SW480 (cell line): ENCODE results near the gene PTPRQ.

ENCODE experiments used
- DNase-seq: peaks from one replicate; pipeline ENCODE4 v3.0.0-alpha.2; 2016; ENCODE audit warnings: low spot score

Gene PTPRQ

DNA sequence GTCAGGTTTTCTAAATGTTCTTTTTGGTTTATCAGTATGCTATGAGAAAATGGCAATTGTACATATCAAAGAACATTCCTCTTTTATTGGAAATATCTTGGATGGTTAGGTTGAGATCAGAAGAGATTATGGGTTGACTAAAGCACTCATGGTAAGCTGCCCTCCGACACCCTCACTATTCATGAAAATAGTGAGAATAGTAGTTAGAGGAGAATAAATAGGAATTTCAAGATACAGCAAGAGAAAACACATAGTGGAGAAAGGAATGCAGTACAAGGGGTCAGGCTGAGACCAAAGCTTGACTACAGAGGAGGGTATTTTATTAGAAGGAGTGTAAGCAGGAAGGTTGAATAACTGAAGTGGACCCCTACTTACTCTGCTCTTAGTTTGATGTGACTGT lies 112.5 kb downstream of the PTPRQ start:
- no peak for DNase-seq

GRCh38 chr12:80559766-80560165 lies 115.7 kb downstream of the PTPRQ start:
- DNase-seq, result no peak

DNA sequence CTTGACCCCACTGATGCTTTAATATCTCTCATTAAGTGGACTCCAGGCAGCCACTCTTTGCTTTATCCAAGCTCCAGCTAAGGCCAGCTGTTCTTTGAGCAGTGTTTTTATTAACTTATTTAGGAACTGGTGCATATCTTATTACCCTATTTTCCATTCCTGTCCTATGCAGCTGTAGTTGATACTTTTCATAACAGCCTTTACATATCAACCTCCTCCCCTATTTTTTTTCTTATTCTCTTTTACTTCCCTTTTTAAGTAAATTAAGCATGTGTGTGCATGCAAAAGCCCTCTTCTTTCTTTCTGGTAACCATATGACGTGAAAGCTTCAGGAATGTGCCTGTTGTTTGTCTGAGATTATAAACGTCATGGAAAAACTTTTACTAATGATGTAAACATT lies 121.2 kb downstream of the PTPRQ start:
- DNase-seq, result no peak

GRCh38 chr12:80567401-80567800 lies 123.4 kb downstream of the PTPRQ start:
- no peak for DNase-seq

DNA sequence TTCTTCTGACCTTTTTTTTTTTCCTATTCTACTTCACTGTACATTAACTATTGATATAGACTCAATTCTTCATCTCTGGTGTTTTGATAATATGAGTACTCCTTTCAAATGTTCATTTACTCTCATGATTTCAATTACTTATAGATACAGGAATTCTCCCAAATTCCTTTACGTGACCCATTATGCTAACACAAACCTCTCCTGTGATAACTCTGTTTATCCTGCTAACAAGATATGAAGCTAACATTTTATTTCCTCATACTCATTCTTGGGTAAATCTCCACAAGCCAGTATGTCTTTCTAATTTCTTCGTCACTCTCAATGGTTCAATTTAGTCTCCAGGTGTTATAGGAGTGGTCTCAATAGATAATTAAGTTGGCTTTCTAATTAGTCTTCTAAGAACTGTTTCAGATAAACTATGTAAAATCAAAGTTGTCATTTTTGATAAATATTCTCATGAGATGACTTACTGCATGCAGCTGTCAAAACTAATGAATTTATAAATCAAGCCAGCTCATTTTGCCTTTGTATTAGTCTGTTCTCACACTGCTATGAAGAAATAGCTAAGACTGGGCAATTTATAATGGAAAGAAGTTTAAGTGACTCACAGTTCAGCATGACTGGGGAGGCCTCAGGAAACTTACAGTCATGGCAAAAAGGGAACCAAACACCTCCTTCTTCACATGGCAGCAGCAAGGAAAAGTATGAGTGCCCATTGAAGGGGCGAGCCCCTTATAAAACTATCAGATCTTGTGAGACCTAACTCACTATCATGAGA lies 132.8 kb downstream of the PTPRQ start:
- DNase-seq, result no peak

- no peak for DNase-seq
Observed at GRCh38 chr12:80580254-80580653, 136.2 kb downstream of the PTPRQ start.

- no peak for DNase-seq
Observed at GRCh38 chr12:80581783-80582182, 137.7 kb downstream of the PTPRQ start.

GRCh38 chr12:80582431-80582830 lies 138.4 kb downstream of the PTPRQ start:
- no peak for DNase-seq

- no peak for DNase-seq
Observed at GRCh38 chr12:80589077-80589476, 145.0 kb downstream of the PTPRQ start.

DNA sequence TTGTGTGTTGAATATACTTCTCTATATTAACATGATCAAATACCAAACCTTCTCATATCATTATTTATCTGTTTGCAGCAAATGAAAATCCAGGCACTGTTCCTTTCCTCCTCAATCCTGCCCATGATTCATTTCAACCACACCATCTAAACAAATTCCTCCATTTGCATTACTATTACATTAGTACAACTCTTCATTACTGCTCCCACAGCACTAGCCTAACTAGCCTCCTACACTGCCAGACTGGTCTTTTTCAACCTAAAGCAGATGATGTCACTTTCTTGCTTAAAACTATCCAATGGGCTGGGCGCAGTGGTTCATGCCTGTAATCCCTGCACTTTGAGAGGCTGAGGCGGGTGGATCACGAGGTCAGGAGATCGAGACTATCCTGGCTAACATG lies 146.1 kb downstream of the PTPRQ start:
- DNase-seq, result no peak

GRCh38 chr12:80593766-80594165 lies 149.7 kb downstream of the PTPRQ start:
- no peak for DNase-seq

- DNase-seq, result no peak
Observed at GRCh38 chr12:80596509-80596908, 152.5 kb downstream of the PTPRQ start.

DNA sequence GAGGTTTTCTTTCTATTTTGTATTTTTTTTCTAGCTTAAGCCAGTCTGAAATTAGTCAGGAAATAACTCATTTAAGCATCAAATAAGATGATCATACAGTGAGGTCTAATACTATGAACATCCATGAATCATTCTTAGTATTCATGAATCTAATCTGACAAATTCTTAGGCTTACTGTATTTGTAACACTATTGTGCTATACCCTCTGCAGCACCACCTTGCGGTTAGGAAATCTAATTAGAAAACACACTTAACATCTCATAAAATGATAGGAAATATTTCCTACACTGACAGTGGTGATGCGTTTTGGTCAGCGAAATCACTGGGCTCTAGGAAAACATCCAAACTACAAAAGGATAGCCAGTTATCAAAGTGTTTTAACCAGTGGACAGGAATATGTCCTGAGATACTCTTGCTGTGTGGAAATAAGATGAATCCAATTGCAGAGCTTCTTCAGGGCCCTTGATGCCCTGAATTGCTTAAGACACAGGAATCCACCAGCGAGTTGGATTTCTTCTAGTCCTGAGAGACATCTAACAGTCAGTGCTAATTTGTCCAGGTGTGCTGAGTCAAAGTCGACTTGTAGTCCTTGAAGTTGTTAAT lies 154.1 kb downstream of the PTPRQ start:
- DNase-seq, result no peak

DNA sequence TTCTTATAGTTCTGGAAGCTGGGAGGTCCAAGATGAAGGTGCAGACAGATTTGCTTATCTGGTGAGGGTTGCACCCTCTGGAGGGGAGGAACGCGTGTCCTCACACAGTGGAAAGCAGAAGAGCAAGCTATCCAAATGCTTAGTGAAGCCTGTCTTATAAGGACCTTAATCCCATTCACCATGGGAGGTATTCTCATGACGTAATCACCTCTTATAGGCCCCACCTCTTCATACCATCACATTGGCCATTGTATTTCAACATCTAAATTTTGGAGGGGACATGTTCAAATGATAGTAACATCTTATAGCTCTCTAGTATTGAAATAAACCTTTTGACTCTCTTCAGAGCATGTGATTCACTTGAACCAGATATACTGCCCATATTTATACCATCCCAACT lies 158.4 kb downstream of the PTPRQ start:
- no peak for DNase-seq

GRCh38 chr12:80607361-80608135 lies 163.5 kb downstream of the PTPRQ start:
- DNase-seq, result no peak

DNA sequence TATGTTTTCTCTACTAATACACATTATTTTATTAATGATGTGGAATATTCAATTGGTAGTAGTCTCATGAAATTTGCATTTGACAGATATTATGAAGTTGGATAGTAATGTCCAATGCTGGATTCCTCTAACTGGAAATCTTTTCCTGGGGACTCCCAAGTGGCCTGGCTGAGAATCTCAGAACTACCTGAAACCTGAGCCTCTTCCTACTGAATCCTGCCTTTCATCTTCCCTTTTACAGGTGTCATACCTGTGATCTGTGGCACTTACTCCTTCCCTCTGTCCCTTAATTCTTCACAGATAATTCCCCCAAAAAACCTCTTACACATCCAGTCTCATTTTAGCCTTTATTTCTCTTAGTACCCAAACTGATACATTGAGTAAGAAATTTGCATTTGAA lies 173.7 kb downstream of the PTPRQ start:
- no peak for DNase-seq

DNA sequence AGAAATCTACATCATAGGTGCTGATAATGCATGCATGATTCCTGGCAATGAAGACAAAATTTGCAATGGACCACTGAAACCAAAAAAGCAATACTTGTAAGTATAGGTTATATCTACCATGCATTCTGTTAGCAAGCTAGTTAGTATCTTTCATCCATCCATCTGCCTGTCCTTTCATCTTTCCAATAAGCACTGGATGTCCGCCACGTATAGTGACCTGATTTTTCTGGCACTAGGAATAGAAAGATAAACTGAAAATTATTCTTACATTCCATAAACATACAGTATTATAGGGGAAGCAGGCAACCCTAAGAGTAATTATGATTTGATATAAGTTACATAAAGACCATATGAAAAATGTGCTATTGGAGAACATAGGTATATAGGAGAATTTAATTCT lies 176.2 kb downstream of the PTPRQ start:
- DNase-seq, result no peak

DNA sequence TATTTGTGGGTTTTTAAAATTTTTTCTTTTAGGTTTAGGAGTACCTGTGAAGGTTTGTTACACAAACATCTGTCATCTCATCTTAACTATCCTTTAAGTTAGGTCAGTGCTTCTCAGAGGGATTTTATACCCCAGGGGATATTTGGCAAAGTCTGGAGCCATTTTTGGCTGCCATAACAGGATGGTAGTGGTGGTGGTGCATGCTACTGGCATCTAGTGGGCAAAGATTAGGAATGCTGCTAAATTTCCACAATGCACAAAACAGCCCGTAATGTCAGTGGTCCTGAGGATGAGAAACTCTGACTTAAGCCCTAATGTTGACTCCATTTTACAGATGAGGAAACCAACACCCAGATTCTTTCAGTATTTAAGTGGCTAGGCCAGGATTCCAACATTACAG lies 178.2 kb downstream of the PTPRQ start:
- DNase-seq, result no peak

GRCh38 chr12:80625051-80625450 lies 181.0 kb downstream of the PTPRQ start:
- DNase-seq, result no peak

DNA sequence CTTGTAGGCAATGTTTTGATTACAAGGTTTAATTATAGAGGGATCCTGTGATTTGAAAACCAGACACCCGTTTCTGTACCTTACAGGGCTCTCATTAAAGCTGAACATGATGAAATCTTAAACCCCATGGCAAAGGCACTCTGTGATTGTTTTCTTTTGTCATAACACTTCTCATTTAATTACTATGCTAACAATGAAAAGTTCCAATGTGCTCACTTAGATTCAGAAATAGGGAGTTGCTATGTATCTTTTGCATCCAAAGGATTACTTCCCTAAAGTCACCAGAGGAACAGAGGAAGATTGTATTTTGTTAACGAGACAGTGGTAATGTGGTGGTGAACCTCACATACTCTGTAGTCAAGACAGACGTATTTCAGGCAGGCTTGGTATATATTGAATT lies 181.9 kb downstream of the PTPRQ start:
- no peak for DNase-seq

GRCh38 chr12:80627782-80628181 lies 183.7 kb downstream of the PTPRQ start:
- DNase-seq, result peak; percentile 32

- DNase-seq, result no peak
Observed at GRCh38 chr12:80632835-80633234, 188.8 kb downstream of the PTPRQ start.

DNA sequence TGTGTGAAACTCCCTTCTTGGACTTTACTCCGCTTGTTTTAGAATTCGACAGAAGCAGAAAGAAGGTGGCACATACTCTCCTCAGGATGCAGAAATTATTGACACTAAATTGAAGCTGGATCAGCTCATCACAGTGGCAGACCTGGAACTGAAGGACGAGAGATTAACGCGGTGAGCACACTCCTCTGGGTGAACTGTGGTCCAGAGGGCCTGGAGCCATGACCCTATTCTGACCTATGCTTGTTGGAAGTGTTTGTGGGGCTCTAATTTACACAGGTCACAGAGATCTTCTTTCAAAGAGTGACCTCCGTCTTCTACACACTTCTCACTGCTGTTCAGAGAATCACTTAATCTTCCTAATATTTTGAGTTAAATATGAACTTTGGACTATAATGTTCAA lies 190.9 kb downstream of the PTPRQ start:
- no peak for DNase-seq
